Gastroesophageal sphincter (tissue), 4 donors: ENCODE data around the gene TBC1D19. TPM values are rescaled to one million over a fixed set of nuclear protein-coding genes. Genes with fewer than 3 reads are reported as not detected.

ENCODE experiments used
- ATAC-seq: fragments of 150-250 bp; one replicate; pipeline ENCODE4 v1.9.1; 2016; ENCODE audit warnings: mild to moderate bottlenecking, moderate library complexity
- H3K27ac ChIP-seq, 4 donors: fragments of 200-600 bp; sonication (generic) in 3 of 4; 1 replicate in 3 of 4; 2 replicates in 1 of 4; pipeline ENCODE4 v1.5.1; 2016 to 2019
- H3K27me3 ChIP-seq: fragments of 200-600 bp; sonication (generic); one replicate; pipeline ENCODE4 v1.5.1; 2019
- H3K36me3 ChIP-seq, 2 donors: fragments of 200-600 bp; sonication (generic); one replicate each; pipeline ENCODE4 v1.5.1; 2019; ENCODE audit warnings: control low read depth in 1 of 2
- H3K4me1 ChIP-seq, 3 donors: fragments of 200-600 bp; sonication (generic); 1 replicate in 2 of 3; 2 replicates in 1 of 3; pipeline ENCODE4 v1.5.1; 2016 to 2019; ENCODE audit warnings: control low read depth in 2 of 3
- H3K4me3 ChIP-seq, 2 donors: fragments of 200-600 bp; sonication (generic); one replicate each; pipeline ENCODE4 v1.5.1; 2019; ENCODE audit warnings: mild to moderate bottlenecking in 1 of 2, moderate library complexity in 1 of 2
- H3K9me3 ChIP-seq, 3 donors: fragments of 200-600 bp; sonication (generic); one replicate each; pipeline ENCODE4 v1.5.1; 2017 to 2019; ENCODE audit warnings: control low read depth in 2 of 3
- CTCF ChIP-seq, 4 experiments: fragments of 200-600 bp in 2 of 4; fragments of 450-650 bp in 2 of 4; sonication (generic) in 1 of 4; IDR thresholded peaks; one replicate each; pipeline ENCODE4 v1.5.1; 2017 to 2019; ENCODE audit warnings: antibody characterized with exemption in 4 of 4, mild to moderate bottlenecking in 2 of 4, moderate library complexity in 2 of 4
- EP300 ChIP-seq: sonication (generic); formaldehyde crosslinking; IDR thresholded peaks from one replicate; pipeline ENCODE4 v1.6.1; 2017; ENCODE audit warnings: antibody characterized with exemption, mild to moderate bottlenecking
- POLR2A ChIP-seq, 2 donors: fragments of 450-650 bp; IDR thresholded peaks; one replicate each; pipeline ENCODE4 v1.6.1; 2017; ENCODE audit warnings: antibody characterized with exemption in 2 of 2, mild to moderate bottlenecking in 2 of 2, moderate library complexity in 1 of 2
- POLR2AphosphoS5 ChIP-seq: sonication (generic); formaldehyde crosslinking; IDR thresholded peaks from one replicate; pipeline ENCODE4 v1.6.1; 2017; ENCODE audit warnings: antibody characterized with exemption
- WGBS, 2 donors: methylation state at CpG; one replicate each; pipeline ENCODE4 v1.1.5; 2018; ENCODE audit warnings: low coverage in 1 of 2; 5-methylcytosine and 5-hydroxymethylcytosine counted together
- small RNA-seq, 4 donors: library from RNA; depleted of rRNA; stranded (forward); fragments of <200 nt; gene quantifications; one replicate each; pipeline ENCODE3, GENCODE V24; 2016
- total RNA-seq, 4 donors: library from RNA; depleted of rRNA; stranded (reverse); fragments of >200 nt; gene quantifications; one replicate each; pipeline ENCODE4 v1.1.0, GENCODE V29; 2016

TBC1D19 gene
- total RNA-seq, 4 donors from 2014 or later = 13.2 to 20.1 (median 15.9) TPM

GRCh38 chr4:26804451-26804850 lies 220.6 kb downstream of the TBC1D19 start:
- Histone ChIP-seq H3K36me3 (no peaks in the 10 kb centered on the region), H3K4me3 (no peak overlapping the region), H3K9me3 (no peaks in the 10 kb centered on the region), H3K27me3 (no peaks in the 10 kb centered on the region), H3K4me1 (no peaks in the 10 kb centered on the region), H3K27ac (peak overlapping the region in 1 of 4 donors; percentile 29)
- TF ChIP-seq CTCF (IDR thresholded peaks at IDR 0.05) (no peak), POLR2AphosphoS5 (no peak), EP300 (no peak), POLR2A (IDR thresholded peaks at IDR 0.05) (no peak)
- 78% methylated on average over 9 of the region's 26 CpGs; no CpG with 5 or more reads in 1 of the 2 donors for WGBS, 2 donors
- no peak for ATAC-seq

GRCh38 chr4:26804925-26805324 lies 221.0 kb downstream of the TBC1D19 start:
- Histone ChIP-seq H3K36me3 (no peaks in the 10 kb centered on the region), H3K27me3 (no peaks in the 10 kb centered on the region), H3K9me3 (no peaks in the 10 kb centered on the region), H3K4me1 (no peaks in the 10 kb centered on the region), H3K4me3 (no peak overlapping the region), H3K27ac (no peak overlapping the region)
- TF ChIP-seq EP300 (no peak), POLR2A (IDR thresholded peaks at IDR 0.05) (no peak), CTCF (IDR thresholded peaks at IDR 0.05) (no peak), POLR2AphosphoS5 (no peak)
- ATAC-seq = peak; percentile 43
- 47 to 49% methylated on average over 5 to 10 of the region's 10 CpGs for WGBS, 2 donors

Small RNA genes lying within 50 kb of the gene (small RNA-seq; reads per million reads assigned to genes)
- 0 reads per million in 4 donors for gene RF00284

Other genes with a start within 250 kb of the TBC1D19 start
- gene CCKAR, start 93.6 kb upstream of the TBC1D19 start, total RNA-seq = 1 to 10 TPM in 2 of 4 donors, under 1 TPM in 1, not detected in 1; 0.54 to 2.1 (median 1.3) TPM